Epidermal melanocyte (primary cell): ENCODE measurements around the gene ADGRL4.
"Not testable (repeated sequence)": the region's sequence is repeated elsewhere in the genome, so short reads cannot be mapped to it uniquely, and the experiment has no call there.

Experiments used
- DNase-seq: peaks from one replicate; pipeline ENCODE4 v3.0.0; 2011; ENCODE audit warnings: low spot score; ENCODE audit not compliant: insufficient read length

The ADGRL4 gene

GRCh38 chr1:79006564-79006963 is at the start of gene ADGRL4:
TSS of gene ADGRL4 (minus strand) at chr1:79006730. CDS start at chr1:79006654, 76 bp downstream.
- no peak for DNase-seq

GRCh38 chr1:79055856-79056255 is 49.3 kb upstream of the ADGRL4 start:
- no peak for DNase-seq

- no peak for DNase-seq
Observed at GRCh38 chr1:79052829-79053449, 46.4 kb upstream of the ADGRL4 start.

GRCh38 chr1:79044974-79045650 is 38.6 kb upstream of the ADGRL4 start:
- DNase-seq = no peak

GRCh38 chr1:79043506-79043905 is 37.0 kb upstream of the ADGRL4 start:
- DNase-seq = no peak

GRCh38 chr1:79042539-79042938 is 36.0 kb upstream of the ADGRL4 start:
- DNase-seq = no peak

- no peak for DNase-seq
Observed at GRCh38 chr1:79042117-79042516, 35.6 kb upstream of the ADGRL4 start.

GRCh38 chr1:79041666-79042065 is 35.1 kb upstream of the ADGRL4 start:
- no peak for DNase-seq

- DNase-seq = no peak
Observed at GRCh38 chr1:79040424-79041082, 34.0 kb upstream of the ADGRL4 start.

- no peak for DNase-seq
Observed at GRCh38 chr1:79037085-79037484, 30.6 kb upstream of the ADGRL4 start.

- DNase-seq = no peak
Observed at GRCh38 chr1:79012500-79012899, 6.0 kb upstream of the ADGRL4 start.

- no peak for DNase-seq
Observed at GRCh38 chr1:79010589-79010988, 4.1 kb upstream of the ADGRL4 start.

GRCh38 chr1:79005945-79006344 is 585 bp downstream of the ADGRL4 start:
- no peak for DNase-seq

GRCh38 chr1:79004916-79005315 is 1.6 kb downstream of the ADGRL4 start:
- no peak for DNase-seq

- no peak for DNase-seq
Observed at GRCh38 chr1:78996791-78997190, 9.7 kb downstream of the ADGRL4 start.

- no peak for DNase-seq
Observed at GRCh38 chr1:78987042-78987441, 19.5 kb downstream of the ADGRL4 start.

- DNase-seq = no peak
Observed at GRCh38 chr1:78980511-78980910, 26.0 kb downstream of the ADGRL4 start.

- no peak for DNase-seq
Observed at GRCh38 chr1:78972723-78973122, 33.8 kb downstream of the ADGRL4 start.

- not testable (repeated sequence) for DNase-seq
Observed at GRCh38 chr1:78967091-78967490, 39.4 kb downstream of the ADGRL4 start.

GRCh38 chr1:78958711-78959110 is 47.8 kb downstream of the ADGRL4 start:
- DNase-seq = no peak

GRCh38 chr1:78950826-78951225 is 55.7 kb downstream of the ADGRL4 start:
- DNase-seq = no peak

GRCh38 chr1:78949227-78949626 is 57.3 kb downstream of the ADGRL4 start:
- DNase-seq = no peak

- DNase-seq = no peak
Observed at GRCh38 chr1:78919150-78919549, 87.4 kb downstream of the ADGRL4 start.
